Measurements from ENCODE around the gene CAMK1D.
"Not testable (repeated sequence)": the region's sequence is repeated elsewhere in the genome, so short reads cannot be mapped to it uniquely, and the experiment has no call there.

CAMK1D gene

GRCh38 chr10:12546160-12546802 lies 196.9 kb downstream of the CAMK1D start:
- H3K36me3 ChIP-seq (ENCODE audit: control insufficient read depth in 2 of 2, insufficient read depth in 1 of 2, low read length in 2 of 2); H3K27ac ChIP-seq (ENCODE audit: extremely low read depth, low read depth, low read length); POLR2A ChIA-PET; H3K4me1 ChIP-seq (ENCODE audit: control insufficient read depth, insufficient read depth, low read length); CTCF ChIA-PET; H3K4me3 ChIP-seq (ENCODE audit: low read depth, low read length); H3K9me3 ChIP-seq (ENCODE audit: control insufficient read depth, insufficient read depth, low read depth, low read length): not testable (repeated sequence)
- TF ChIP-seq ZNF146 (tag by site-specific recombination; IDR thresholded peaks at IDR 0.05), result peak; percentile 96
- TF ChIP-seq ZNF580 (tag by site-specific recombination; IDR thresholded peaks at IDR 0.05), result peak; percentile 47; the same call in 1 of the 2 replicates

DNA sequence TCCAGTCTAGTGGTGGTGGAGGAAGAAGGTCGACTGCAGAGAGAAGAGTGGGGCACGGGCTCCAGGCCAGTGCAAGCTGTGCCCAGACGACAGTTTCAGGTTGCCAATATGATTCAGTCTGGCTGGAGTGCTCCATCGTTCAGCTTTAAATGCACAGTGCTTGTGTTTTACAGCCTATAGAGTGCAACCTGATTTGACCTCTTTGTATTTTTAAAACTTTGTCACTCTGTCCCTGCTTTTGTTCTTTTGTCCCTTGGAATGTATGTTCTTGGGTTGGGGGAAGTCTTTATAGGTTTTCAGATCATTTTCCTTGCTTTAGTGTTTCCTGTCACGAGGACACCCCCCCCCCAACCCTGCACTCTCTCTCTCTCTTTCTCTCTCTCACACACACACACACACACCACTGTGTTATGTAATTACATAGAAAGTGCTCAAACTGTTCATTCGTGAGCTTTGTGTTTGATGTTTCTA lies 198.0 kb downstream of the CAMK1D start:
- H3K36me3 ChIP-seq (ENCODE audit: control insufficient read depth in 2 of 2, insufficient read depth in 1 of 2, low read length in 2 of 2), result no peaks in the 10 kb centered on the region
- H3K4me1 ChIP-seq (ENCODE audit: control insufficient read depth, insufficient read depth, low read length), result peaks cover 2% of the 10 kb centered on the region; the same call in 1 of the 2 replicates
- ChIA-PET CTCF (interaction anchor here (1.2 kb wide), 1 partner anchor 143 kb away, joined by 4 read pairs; no protein-coding TSS in a partner anchor), POLR2A (no interaction called here)
- no peak for TF ChIP-seq ZNF302 (tag by site-specific recombination; IDR thresholded peaks at IDR 0.05; ENCODE audit: low read depth)
- no peak for TF ChIP-seq ZNF155 (tag by site-specific recombination; IDR thresholded peaks at IDR 0.05)
- TF ChIP-seq ZNF426 (tag by site-specific recombination; IDR thresholded peaks at IDR 0.05), result no peak
- TF ChIP-seq, protein P1, sequence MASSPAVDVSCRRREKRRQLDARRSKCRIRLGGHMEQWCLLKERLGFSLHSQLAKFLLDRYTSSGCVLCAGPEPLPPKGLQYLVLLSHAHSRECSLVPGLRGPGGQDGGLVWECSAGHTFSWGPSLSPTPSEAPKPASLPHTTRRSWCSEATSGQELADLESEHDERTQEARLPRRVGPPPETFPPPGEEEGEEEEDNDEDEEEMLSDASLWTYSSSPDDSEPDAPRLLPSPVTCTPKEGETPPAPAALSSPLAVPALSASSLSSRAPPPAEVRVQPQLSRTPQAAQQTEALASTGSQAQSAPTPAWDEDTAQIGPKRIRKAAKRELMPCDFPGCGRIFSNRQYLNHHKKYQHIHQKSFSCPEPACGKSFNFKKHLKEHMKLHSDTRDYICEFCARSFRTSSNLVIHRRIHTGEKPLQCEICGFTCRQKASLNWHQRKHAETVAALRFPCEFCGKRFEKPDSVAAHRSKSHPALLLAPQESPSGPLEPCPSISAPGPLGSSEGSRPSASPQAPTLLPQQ (tag by site-specific recombination; IDR thresholded peaks at IDR 0.05), result no peak
- TF ChIP-seq ZNF677 (tag by site-specific recombination; IDR thresholded peaks at IDR 0.05), result no peak
- TF ChIP-seq HOXD13 (CRISPR knock-in tag; IDR thresholded peaks at IDR 0.05; ENCODE audit: borderline replicate concordance), result 0 out of 2 replicates have a peak, but pooled peaks have one; percentile 34
- no peak for TF ChIP-seq ZBTB1 (tag by site-specific recombination; IDR thresholded peaks at IDR 0.05)
- TF ChIP-seq ZFP69B (tag by site-specific recombination; IDR thresholded peaks at IDR 0.05), result no peak
- TF ChIP-seq BCL11B (tag by site-specific recombination; IDR thresholded peaks at IDR 0.05; ENCODE audit: low read depth), result no peak
- H3K4me3 ChIP-seq (ENCODE audit: low read depth, low read length), result no peak overlapping the region
- no peaks in the 10 kb centered on the region for H3K9me3 ChIP-seq (ENCODE audit: control insufficient read depth, insufficient read depth, low read depth, low read length)
- no peak overlapping the region for H3K27ac ChIP-seq (ENCODE audit: extremely low read depth, low read depth, low read length)

DNA sequence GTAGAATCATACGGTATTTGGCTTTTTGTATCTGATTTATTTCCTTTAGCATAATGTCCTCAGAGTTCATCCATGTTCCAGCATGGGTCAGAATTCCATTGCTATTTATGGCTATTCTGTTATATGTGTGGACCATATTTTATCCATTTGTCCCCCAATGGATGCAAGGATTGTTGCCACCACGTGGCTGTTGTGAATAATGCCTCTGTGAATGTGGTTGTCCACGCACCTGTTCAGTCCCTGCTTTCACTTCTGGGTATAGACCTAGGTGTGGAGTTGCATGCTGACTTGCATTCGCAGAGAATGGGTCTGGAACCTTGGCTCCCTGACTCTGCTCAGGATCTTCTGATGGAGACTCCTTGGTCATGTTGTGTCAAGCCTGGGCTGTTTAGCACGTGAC lies 199.9 kb downstream of the CAMK1D start:
- ChIA-PET CTCF (no interaction called here), POLR2A (no interaction called here)
- H3K4me3 ChIP-seq (ENCODE audit: low read depth, low read length), result no peak overlapping the region
- TF ChIP-seq YY2 (tag by site-specific recombination; IDR thresholded peaks at IDR 0.05) (no peak), ZNF830 (tag by site-specific recombination; IDR thresholded peaks at IDR 0.05; ENCODE audit: low read depth) (no peak), OSR2 (tag by site-specific recombination; IDR thresholded peaks at IDR 0.05) (no peak), ZNF513 (tag by site-specific recombination; IDR thresholded peaks at IDR 0.05) (no peak), MEIS1 (CRISPR knock-in tag; IDR thresholded peaks at IDR 0.05; ENCODE audit: borderline replicate concordance) (no peak), GFI1B (tag by site-specific recombination; IDR thresholded peaks at IDR 0.05) (no peak), ZNF302 (tag by site-specific recombination; IDR thresholded peaks at IDR 0.05; ENCODE audit: low read depth) (no peak), ZNF843 (tag by site-specific recombination; IDR thresholded peaks at IDR 0.05) (no peak), ZNF426 (tag by site-specific recombination; IDR thresholded peaks at IDR 0.05) (no peak), ZNF658 (tag by site-specific recombination; IDR thresholded peaks at IDR 0.05) (no peak), ZNF701 (tag by site-specific recombination; IDR thresholded peaks at IDR 0.05) (no peak), ZNF169 (tag by site-specific recombination; IDR thresholded peaks at IDR 0.05) (no peak), ZNF404 (tag by site-specific recombination; IDR thresholded peaks at IDR 0.05) (no peak), ZNF521 (tag by site-specific recombination; IDR thresholded peaks at IDR 0.05) (no peak)
- TF ChIP-seq, protein P2, sequence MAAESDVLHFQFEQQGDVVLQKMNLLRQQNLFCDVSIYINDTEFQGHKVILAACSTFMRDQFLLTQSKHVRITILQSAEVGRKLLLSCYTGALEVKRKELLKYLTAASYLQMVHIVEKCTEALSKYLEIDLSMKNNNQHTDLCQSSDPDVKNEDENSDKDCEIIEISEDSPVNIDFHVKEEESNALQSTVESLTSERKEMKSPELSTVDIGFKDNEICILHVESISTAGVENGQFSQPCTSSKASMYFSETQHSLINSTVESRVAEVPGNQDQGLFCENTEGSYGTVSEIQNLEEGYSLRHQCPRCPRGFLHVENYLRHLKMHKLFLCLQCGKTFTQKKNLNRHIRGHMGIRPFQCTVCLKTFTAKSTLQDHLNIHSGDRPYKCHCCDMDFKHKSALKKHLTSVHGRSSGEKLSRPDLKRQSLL (tag by site-specific recombination; IDR thresholded peaks at IDR 0.05), result no peak
- TF ChIP-seq, protein P3, sequence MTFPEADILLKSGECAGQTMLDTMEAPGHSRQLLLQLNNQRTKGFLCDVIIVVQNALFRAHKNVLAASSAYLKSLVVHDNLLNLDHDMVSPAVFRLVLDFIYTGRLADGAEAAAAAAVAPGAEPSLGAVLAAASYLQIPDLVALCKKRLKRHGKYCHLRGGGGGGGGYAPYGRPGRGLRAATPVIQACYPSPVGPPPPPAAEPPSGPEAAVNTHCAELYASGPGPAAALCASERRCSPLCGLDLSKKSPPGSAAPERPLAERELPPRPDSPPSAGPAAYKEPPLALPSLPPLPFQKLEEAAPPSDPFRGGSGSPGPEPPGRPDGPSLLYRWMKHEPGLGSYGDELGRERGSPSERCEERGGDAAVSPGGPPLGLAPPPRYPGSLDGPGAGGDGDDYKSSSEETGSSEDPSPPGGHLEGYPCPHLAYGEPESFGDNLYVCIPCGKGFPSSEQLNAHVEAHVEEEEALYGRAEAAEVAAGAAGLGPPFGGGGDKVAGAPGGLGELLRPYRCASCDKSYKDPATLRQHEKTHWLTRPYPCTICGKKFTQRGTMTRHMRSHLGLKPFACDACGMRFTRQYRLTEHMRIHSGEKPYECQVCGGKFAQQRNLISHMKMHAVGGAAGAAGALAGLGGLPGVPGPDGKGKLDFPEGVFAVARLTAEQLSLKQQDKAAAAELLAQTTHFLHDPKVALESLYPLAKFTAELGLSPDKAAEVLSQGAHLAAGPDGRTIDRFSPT (tag by site-specific recombination; IDR thresholded peaks at IDR 0.05), result no peak
- no peak overlapping the region for H3K27ac ChIP-seq (ENCODE audit: extremely low read depth, low read depth, low read length)
- H3K4me1 ChIP-seq (ENCODE audit: control insufficient read depth, insufficient read depth, low read length), result peaks cover 2% of the 10 kb centered on the region; the same call in 1 of the 2 replicates
- H3K36me3 ChIP-seq (ENCODE audit: control insufficient read depth in 2 of 2, insufficient read depth in 1 of 2, low read length in 2 of 2), result no peaks in the 10 kb centered on the region
- no peaks in the 10 kb centered on the region for H3K9me3 ChIP-seq (ENCODE audit: control insufficient read depth, insufficient read depth, low read depth, low read length)

Data from HEK293 (cell line).